Stimulated activated CD4-positive, alpha-beta T cell treated with anti-CD3 and anti-CD28 coated beads, Interleukin-12 subunit alpha, Interleukin-12 subunit beta, amount 100 ng/mL, for 24 hours (primary cell): ENCODE results near the gene FUT9.

Source experiments
- DNase-seq, 2 experiments: peaks; one replicate each; pipeline ENCODE4 v3.0.0-alpha.2; 2020; ENCODE audit warnings: low read depth in 2 of 2

FUT9 gene

GRCh38 chr6:96015518-96016333 lies at the start of gene FUT9:
Gene FUT9 (plus strand): TSS chr6:96015974. CDS start chr6:96203156, 187,182 bp downstream.
- no peak for DNase-seq

GRCh38 chr6:95967594-95967993 lies 48.2 kb upstream of the FUT9 start:
- no peak for DNase-seq

GRCh38 chr6:95973976-95974375 lies 41.8 kb upstream of the FUT9 start:
- DNase-seq = no peak

- DNase-seq = no peak
These were observed 37.5 kb upstream of the FUT9 start for GRCh38 chr6:95978230-95978629.

- DNase-seq = no peak
These were observed 23.9 kb upstream of the FUT9 start for GRCh38 chr6:95991906-95992305.

GRCh38 chr6:95994151-95994550 lies 21.6 kb upstream of the FUT9 start:
- DNase-seq = no peak

GRCh38 chr6:95998133-95998532 lies 17.6 kb upstream of the FUT9 start:
- no peak for DNase-seq

- DNase-seq = no peak
These were observed 13.7 kb upstream of the FUT9 start for GRCh38 chr6:96001891-96002575.

- DNase-seq = no peak
These were observed 13.2 kb upstream of the FUT9 start for GRCh38 chr6:96002576-96002910.

- no peak for DNase-seq
These were observed 12.9 kb upstream of the FUT9 start for GRCh38 chr6:96002912-96003311.

- no peak for DNase-seq
These were observed 8.1 kb upstream of the FUT9 start for GRCh38 chr6:96007663-96008062.

GRCh38 chr6:96013531-96013930 lies 2.2 kb upstream of the FUT9 start:
- DNase-seq = no peak

- DNase-seq = no peak
These were observed 792 bp upstream of the FUT9 start for GRCh38 chr6:96014846-96015517.

GRCh38 chr6:96016334-96017069 lies 728 bp downstream of the FUT9 start:
- no peak for DNase-seq

- no peak for DNase-seq
These were observed 1.2 kb downstream of the FUT9 start for GRCh38 chr6:96017070-96017359.

GRCh38 chr6:96022225-96022624 lies 6.5 kb downstream of the FUT9 start:
- no peak for DNase-seq

GRCh38 chr6:96032661-96033060 lies 16.9 kb downstream of the FUT9 start:
- no peak for DNase-seq

- no peak for DNase-seq
These were observed 35.8 kb downstream of the FUT9 start for GRCh38 chr6:96051555-96051954.

GRCh38 chr6:96058082-96058481 lies 42.3 kb downstream of the FUT9 start:
- DNase-seq = no peak

- DNase-seq = no peak
These were observed 43.8 kb downstream of the FUT9 start for GRCh38 chr6:96059586-96059985.

GRCh38 chr6:96060249-96060648 lies 44.5 kb downstream of the FUT9 start:
- no peak for DNase-seq

- DNase-seq = no peak
These were observed 49.4 kb downstream of the FUT9 start for GRCh38 chr6:96065213-96065612.
